A172 (cell line): ENCODE measurements around the gene SEC16A. TPM values are rescaled to one million over a fixed set of nuclear protein-coding genes. Genes with fewer than 3 reads are reported as not detected.

Source experiments
- DNase-seq: peaks from one replicate; pipeline ENCODE4 v3.0.0-alpha.2; 2015; ENCODE audit warnings: low spot score
- total RNA-seq: library from RNA; depleted of rRNA; stranded (reverse); fragments of >200 nt; shearing (Covaris generic); gene quantifications from 2 replicates; pipeline ENCODE4 v1.2.3, GENCODE V29; 2014; rRNA removed

SEC16A gene
- total RNA-seq, 1 experiment from 2014 or later: 46.3 TPM

DNA sequence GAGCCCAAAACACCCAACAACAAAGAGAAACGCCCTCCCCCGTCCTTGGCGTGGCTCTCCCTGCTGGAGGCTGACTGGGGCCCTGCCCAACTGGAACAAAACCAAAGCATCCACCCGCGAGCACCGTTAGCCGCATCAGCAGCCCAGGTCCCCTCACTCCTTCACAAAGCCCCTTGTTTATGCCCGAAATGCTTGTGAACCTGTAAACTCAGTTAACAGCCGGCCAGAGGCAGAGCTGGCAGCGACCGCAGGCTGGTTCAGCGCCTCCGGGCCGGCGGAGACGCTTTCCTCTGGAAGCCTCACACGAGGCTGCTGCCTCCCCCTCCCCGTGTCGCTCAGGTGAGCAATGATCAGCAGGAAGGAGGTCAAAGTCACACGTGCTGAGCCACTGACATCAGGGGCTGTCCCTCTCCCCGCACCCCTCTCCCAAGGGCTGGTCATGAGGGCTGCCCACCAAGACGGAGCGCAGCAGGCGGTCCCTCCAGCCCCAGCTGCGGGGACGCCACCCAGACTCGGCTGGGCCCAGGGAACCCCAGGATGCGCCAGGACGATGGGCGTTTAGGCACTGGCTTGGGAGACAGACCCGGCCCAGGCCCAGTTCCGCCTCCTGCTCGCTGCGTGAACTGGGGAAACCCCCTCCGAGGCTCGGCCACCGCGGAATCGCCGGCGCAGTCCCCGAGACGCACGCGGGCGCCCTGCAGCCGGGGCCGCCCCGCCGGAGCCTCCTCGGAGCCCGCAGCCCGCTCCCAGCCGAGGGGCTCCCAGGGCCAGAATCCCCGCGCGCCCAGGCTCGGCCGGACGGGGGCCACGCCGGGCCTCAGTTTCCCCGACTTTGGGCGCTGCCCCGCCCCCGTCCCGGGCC, 83.4 kb downstream of the SEC16A start:
- DNase-seq: peak; percentile 31

DNA sequence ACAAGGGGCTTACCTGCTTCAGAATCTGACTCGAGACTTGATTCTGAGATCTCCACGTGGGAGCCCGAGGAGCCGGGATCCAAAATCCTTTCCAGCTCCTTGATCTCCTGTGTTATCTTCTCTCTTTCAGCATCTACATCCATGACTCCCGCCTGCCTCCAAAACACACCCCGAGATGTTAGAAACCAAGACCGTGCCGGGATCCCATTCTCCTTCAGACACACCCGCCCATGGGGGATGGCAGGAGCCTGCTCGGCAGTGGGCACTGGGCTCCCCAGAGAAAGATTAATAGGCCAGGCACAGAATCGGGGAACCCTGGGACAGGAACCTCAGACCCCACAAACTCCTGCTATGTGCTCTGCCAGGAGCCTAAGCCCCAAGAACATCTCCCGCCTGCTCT, 84.6 kb downstream of the SEC16A start:
- no peak for DNase-seq

DNA sequence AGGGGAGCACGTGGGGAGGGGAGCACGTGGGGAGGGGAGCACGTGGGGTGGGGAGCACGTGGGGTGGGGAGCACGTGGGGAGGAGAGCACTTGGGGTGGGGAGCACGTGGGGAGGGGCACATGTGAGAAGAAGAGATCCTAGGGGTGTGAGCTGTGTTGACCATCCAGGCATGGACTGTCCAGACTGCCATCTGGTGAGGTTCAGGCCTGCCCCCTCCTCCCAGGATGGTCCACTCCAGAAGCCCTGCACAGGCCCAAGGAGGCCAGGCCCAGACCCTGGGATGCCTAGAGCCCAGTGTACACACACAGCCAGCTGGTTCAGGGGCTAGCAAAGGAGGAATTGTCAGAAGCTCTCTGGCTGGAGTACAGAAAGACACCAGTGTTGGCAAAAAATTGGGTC, 85.2 kb downstream of the SEC16A start:
- no peak for DNase-seq

DNA sequence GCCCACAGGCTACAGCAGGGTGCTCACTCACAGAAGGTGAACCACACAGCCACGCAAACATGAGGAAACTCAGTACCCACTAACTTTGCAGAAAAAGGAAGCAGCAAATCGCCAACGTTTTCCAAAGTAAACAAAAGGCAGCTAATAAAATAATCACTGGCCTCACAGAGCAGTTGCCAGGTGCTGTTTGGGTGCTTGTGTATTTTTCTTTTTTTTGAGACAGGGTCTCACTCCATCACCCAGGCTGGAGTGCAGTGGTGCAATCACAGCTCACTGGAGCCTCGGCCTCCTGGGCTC, 86.7 kb downstream of the SEC16A start:
- DNase-seq: no peak

DNA sequence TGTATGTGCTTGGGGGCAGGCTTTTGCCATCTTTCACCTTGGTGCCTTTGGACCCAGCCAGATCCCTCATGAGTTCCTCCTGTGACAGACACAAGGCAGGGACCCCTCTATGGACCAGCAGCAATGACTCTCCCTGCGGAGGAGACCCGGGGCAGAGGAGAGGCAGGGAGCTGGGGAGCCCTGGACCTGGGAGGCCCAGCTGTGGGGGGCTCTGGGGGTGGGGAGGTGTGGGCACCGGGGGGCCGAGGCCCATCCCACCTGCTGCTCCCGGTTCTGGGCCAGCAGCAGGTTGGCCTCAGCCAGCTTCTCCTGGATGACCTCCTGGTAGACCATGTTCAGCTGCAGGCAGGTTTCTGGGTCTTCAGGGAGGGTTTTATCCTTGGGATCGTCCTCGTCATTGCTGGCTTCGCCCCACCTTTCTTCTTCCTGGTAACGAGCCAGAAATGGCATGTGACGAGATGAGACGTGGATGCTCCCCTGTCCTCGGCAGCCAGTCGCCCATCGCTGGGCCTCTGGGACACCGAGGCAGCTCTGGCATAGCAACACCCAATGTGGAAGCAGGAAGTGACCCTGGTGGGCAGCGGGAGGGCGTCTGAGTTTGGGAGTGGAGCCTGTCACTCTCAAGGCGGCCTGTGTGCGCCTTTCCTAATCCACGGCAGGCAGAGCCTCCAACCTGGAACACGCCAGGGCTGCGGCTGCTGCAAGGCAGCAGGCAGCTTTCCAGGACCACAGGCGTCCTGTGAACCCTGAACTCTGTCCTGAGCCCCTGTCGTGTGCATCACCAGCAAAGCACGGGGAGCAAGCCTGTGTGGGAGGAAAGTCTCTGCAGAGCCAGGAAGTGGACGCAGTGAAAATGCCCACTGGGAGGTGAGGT, 87.3 kb downstream of the SEC16A start:
- DNase-seq: no peak

DNA sequence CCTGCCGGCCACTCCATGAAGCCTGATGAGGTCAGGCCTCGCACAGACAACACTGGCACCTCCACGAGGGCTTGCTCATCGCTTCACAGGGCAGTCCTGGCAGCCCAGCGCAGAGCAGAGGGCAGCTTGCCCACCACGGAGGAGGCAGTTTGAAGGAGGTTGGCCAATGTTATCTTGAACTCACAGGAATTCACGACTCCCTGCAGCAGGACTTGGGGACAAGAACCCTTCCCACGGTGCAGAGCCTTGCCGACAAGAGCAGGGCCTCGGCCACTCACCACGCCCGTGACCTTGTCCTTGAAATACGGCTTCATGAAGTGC, 87.9 kb downstream of the SEC16A start:
- DNase-seq: no peak

DNA sequence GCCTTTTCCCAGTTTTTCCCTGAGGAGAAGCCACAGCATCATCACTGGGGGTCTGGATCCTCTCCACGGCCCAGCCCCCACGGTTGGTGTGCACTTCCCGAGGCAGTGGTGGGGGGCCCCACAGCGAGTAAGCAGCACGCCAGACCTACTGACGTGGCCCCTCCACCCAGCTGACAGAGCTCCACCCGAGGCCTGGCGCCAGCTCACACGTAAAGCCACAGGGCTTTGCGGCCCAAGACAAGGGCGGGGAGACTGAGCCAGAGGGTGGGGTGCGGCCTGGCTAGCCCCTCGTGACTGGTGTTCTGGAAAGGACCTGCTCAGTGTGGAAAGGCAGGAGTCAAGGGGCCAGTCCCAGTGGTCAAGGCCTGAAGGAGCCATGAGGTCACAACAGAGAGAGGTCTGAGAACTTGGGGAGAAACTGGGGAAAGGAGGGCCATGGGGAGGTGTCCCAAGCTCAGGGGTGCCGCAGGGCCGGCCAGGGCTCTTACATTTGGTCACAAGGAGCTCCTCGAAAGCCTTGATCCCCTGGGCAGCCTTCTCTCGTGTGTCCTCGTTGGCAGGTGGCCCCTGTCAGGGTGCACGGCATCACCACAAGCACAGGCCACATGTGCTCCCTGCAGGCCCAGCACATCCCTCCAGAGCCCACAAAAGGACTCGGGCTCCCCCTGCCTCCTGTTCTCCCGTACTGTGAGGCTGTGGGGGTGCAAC, 88.4 kb downstream of the SEC16A start:
- no peak for DNase-seq

DNA sequence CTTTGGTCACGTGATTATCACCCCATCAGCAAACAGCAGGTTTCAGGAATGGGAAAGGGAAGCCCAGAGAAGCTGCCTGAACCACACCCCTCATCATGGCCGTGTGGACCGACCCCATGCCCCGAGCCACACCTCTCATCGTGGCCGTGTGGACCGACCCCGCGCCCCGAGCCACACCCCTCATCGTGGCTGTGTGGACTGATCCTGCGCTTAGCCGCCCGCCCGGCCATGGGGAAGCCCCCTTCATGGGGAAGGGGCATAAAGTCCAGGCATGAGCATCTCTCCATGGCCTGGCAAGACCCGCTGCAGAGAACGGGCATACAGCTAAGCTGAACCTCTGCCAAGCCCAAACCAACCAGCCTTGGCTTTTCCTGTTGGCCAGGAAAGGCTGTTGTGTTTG, 89.3 kb downstream of the SEC16A start:
- DNase-seq: no peak

DNA sequence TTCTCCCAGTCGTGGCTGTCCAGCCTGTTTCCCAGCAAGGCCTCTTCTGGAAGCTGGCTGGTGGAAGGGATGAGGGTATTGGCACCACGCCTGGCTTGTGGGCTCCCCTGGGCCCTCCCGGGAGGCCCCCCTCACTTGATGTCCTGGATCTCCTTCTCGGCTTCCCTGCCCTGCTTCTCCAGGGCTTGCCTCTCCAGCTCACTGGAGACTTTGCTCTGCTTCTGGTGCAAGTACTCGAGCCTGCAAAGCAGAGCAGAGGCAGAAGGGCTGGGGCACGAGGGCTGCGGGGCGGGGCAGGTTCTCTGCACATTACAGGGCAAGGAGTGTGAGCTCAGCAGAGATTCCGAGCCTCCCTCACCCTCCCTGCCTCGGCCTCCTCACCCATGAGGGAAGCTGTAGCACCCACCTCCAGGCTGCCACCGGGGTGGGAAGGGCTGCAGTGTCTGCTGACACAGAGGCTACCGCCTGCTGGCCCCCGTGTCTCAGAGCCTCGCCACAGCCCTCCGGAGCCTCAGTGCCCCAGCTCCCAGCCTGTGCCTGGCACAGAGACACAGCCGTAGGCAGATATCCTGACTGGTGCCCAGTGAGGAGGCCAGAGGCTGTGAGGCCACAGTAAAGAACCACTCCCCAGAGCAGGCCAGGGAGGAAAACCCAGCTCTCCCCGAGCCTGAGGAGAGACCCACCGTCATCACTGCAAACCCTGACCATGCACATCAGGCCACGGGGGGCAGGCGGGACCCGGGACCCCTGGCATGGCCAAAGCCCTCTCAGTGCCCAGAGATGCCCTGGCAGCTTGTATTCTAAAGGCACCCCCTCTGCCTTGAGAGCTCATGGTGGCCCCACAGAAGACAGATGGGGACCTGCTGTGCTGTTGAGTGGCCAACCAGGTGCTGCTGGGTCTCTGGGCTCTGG, 90.0 kb downstream of the SEC16A start:
- DNase-seq: no peak

DNA sequence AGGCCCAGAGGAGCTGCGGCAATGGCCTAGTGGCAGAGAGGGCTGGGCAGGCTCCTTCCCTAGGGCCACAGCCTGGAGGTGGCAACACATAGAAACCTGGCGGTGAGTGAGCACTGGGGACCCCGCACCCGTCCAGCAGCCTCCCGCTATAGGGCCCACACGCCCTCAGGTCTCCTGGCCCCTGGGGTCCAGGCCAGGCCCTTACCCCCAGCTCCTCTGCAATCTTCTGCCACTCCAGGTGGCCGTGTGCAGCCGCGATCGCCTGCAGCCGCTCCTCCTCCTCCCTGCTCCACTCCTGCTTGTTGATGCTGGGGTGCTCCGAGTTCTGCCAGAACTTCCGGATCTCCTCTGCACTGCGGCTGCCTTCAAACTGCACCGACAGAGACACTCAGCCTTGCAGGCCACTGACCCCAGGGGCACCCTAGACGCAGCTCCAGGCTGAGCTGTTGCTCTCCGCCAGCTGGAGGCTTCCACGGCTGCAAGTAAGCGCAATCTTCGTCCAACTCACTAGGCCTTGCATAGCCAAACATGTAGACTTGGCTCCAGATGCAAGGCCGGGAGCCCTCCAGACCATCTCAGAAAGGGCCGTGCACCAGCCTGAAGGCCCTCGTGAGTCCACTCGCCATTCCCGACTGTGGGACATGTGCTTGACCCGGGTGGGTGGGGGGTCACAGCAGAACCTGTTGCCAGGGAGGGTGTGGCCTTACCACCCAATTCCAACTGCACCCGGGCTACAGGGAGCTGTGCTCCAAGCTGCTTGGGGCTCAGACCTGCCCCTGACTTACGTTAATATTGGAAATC, 90.9 kb downstream of the SEC16A start:
- DNase-seq: no peak

Other genes with a start within 250 kb of the SEC16A start
- 33.9 and 39.7 TPM in 2 replicates for gene QSOX2, start 237.2 kb downstream of the SEC16A start, total RNA-seq
- 0.05 and 0.07 TPM in 2 replicates for gene CCDC187, start 178.9 kb downstream of the SEC16A start, total RNA-seq
- 92.9 and 101 TPM in 2 replicates for gene GPSM1, start 155.5 kb downstream of the SEC16A start, total RNA-seq
- 40.1 and 84.2 TPM in 2 replicates for gene DNLZ, start 119.3 kb downstream of the SEC16A start, total RNA-seq
- gene CARD9, start 109.4 kb downstream of the SEC16A start, total RNA-seq: 0.95 and 1.1 TPM in 2 replicates
- gene SNAPC4, start 82.9 kb downstream of the SEC16A start, total RNA-seq: 16.9 and 23.8 TPM in 2 replicates
- gene ENTR1, start 72.4 kb downstream of the SEC16A start, total RNA-seq: 99.2 and 148 TPM in 2 replicates
- 135 and 169 TPM in 2 replicates for gene PMPCA, start 72.4 kb downstream of the SEC16A start, total RNA-seq
- 16.6 and 17.6 TPM in 2 replicates for gene INPP5E, start 43.2 kb downstream of the SEC16A start, total RNA-seq
- 22.2 and 23.3 TPM in 2 replicates for gene NOTCH1, start 63.0 kb upstream of the SEC16A start, total RNA-seq
- gene EGFL7, start 179.9 kb upstream of the SEC16A start, total RNA-seq: 110 and 127 TPM in 2 replicates
- gene AGPAT2, start 204.4 kb upstream of the SEC16A start, total RNA-seq: 79.4 and 88.8 TPM in 2 replicates
- gene DIPK1B, start 229.5 kb upstream of the SEC16A start, total RNA-seq: 16.0 and 16.7 TPM in 2 replicates